ENCODE measurements around the gene KCTD13.

KCTD13 gene

GRCh38 chr16:29921034-29921385, 5.0 kb downstream of the KCTD13 start:
- Histone ChIP-seq H3K9me3 (ENCODE audit: insufficient read depth, low read length) (no peaks in the 10 kb centered on the region), H2AFZ (ENCODE audit: low read depth, low read length, severe bottlenecking) (no peak overlapping the region), H3K27ac (ENCODE audit: low read depth, low read length) (no peak overlapping the region), H4K20me1 (ENCODE audit: low read depth, low read length) (no peaks in the 10 kb centered on the region), H3K4me2 (ENCODE audit: low read depth, low read length, poor library complexity, severe bottlenecking) (no peak overlapping the region), H3K9ac (ENCODE audit: low read length) (no peak overlapping the region), H3F3A (ENCODE audit: insufficient read depth) (no peaks in the 10 kb centered on the region), H3K4me3 (ENCODE audit: insufficient read depth, low read length, poor library complexity, severe bottlenecking) (no peak overlapping the region), H3K27me3 (ENCODE audit: low read length) (no peaks in the 10 kb centered on the region), H3K9me2 (replicated peaks; ENCODE audit: insufficient read depth, low read length) (no peaks in the 10 kb centered on the region), H3K79me2 (ENCODE audit: insufficient read depth, low read length) (peaks cover 14% of the 10 kb centered on the region), H3K36me3 (ENCODE audit: low read length) (peaks cover 8% of the 10 kb centered on the region; the same call in 1 of the 2 replicates)
- TF ChIP-seq, protein P1, sequence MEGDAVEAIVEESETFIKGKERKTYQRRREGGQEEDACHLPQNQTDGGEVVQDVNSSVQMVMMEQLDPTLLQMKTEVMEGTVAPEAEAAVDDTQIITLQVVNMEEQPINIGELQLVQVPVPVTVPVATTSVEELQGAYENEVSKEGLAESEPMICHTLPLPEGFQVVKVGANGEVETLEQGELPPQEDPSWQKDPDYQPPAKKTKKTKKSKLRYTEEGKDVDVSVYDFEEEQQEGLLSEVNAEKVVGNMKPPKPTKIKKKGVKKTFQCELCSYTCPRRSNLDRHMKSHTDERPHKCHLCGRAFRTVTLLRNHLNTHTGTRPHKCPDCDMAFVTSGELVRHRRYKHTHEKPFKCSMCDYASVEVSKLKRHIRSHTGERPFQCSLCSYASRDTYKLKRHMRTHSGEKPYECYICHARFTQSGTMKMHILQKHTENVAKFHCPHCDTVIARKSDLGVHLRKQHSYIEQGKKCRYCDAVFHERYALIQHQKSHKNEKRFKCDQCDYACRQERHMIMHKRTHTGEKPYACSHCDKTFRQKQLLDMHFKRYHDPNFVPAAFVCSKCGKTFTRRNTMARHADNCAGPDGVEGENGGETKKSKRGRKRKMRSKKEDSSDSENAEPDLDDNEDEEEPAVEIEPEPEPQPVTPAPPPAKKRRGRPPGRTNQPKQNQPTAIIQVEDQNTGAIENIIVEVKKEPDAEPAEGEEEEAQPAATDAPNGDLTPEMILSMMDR (IDR thresholded peaks at IDR 0.05; ENCODE audit: insufficient read depth, low read length, poor library complexity, severe bottlenecking): no peak
- TF ChIP-seq EZH2phosphoT487 (conservative IDR thresholded peaks at IDR 0.05; ENCODE audit: low read length): no peak

DNA sequence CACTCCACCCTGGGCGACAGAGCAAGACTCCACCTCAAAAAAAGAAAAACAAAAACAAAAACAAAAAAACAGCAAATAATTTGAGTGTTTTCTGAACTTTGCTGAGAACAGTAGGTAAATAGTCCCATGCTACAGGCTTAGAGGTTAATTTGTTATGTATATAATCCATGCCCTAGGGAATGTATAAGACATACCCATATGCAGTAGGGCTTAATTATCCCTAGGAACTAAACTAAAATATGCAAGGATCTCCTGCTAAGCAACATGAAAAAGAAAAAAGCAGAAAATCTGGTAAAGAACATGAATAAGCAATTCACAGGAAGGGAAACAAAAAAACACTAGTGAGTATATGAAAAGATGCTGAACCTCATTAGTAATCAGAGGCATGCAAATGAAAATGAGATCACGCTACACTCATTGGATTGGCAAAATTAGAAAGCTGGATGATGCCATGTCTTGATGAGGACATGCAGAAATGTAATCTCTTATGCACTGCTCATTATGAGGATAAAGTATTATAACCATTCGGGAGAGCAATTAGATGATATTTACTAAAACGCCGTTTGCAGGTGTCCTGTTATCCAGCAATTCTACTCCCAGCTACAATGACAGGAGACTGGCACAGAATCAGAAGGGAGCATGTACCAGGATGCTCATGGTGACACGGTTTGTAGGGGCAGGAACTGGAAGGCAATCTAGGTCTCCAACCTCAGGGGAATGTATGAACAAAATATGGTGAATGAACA, 5.6 kb downstream of the KCTD13 start:
- no peaks in the 10 kb centered on the region for H3K9me2 ChIP-seq (replicated peaks; ENCODE audit: insufficient read depth, low read length)
- no peak for TF ChIP-seq EZH2phosphoT487 (conservative IDR thresholded peaks at IDR 0.05; ENCODE audit: low read length)
- TF ChIP-seq, protein P1 (IDR thresholded peaks at IDR 0.05; ENCODE audit: insufficient read depth, low read length, poor library complexity, severe bottlenecking): no peak
- H3K4me2 ChIP-seq (ENCODE audit: low read depth, low read length, poor library complexity, severe bottlenecking): no peak overlapping the region
- H3K4me3 ChIP-seq (ENCODE audit: insufficient read depth, low read length, poor library complexity, severe bottlenecking): no peak overlapping the region
- H3K27ac ChIP-seq (ENCODE audit: low read depth, low read length): no peak overlapping the region
- no peak overlapping the region for H2AFZ ChIP-seq (ENCODE audit: low read depth, low read length, severe bottlenecking)
- no peaks in the 10 kb centered on the region for H4K20me1 ChIP-seq (ENCODE audit: low read depth, low read length)
- peaks cover 10% of the 10 kb centered on the region for H3K79me2 ChIP-seq (ENCODE audit: insufficient read depth, low read length)
- H3K9me3 ChIP-seq (ENCODE audit: insufficient read depth, low read length): no peaks in the 10 kb centered on the region
- H3F3A ChIP-seq (ENCODE audit: insufficient read depth): no peaks in the 10 kb centered on the region
- H3K9ac ChIP-seq (ENCODE audit: low read length): no peak overlapping the region
- H3K36me3 ChIP-seq (ENCODE audit: low read length): peaks cover 8% of the 10 kb centered on the region; the same call in 1 of the 2 replicates
- no peaks in the 10 kb centered on the region for H3K27me3 ChIP-seq (ENCODE audit: low read length)

DNA sequence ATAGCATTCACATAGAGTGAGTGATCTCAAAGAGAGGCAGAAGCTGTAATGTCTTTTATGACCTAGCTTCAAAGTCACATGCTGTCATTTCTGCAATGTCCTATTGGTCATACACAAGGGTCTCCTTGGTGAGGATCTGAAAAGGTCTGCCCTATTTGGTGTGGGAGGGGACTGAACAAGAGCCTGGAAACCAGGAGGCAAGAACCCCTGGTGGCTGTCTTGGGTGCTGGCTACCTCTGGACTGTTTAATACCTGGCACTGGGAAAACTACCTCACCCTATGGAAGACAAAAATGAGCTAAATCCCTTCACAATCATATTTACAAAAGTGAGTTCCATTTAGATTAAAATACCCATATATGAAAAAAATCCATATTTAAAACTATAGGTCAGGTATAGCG, 9.0 kb downstream of the KCTD13 start:
- no peak overlapping the region for H3K27ac ChIP-seq (ENCODE audit: low read depth, low read length)
- H3F3A ChIP-seq (ENCODE audit: insufficient read depth): no peaks in the 10 kb centered on the region
- H3K4me3 ChIP-seq (ENCODE audit: insufficient read depth, low read length, poor library complexity, severe bottlenecking): no peak overlapping the region
- no peaks in the 10 kb centered on the region for H4K20me1 ChIP-seq (ENCODE audit: low read depth, low read length)
- H3K4me2 ChIP-seq (ENCODE audit: low read depth, low read length, poor library complexity, severe bottlenecking): no peak overlapping the region
- H3K9ac ChIP-seq (ENCODE audit: low read length): no peak overlapping the region
- no peak overlapping the region for H2AFZ ChIP-seq (ENCODE audit: low read depth, low read length, severe bottlenecking)
- no peaks in the 10 kb centered on the region for H3K27me3 ChIP-seq (ENCODE audit: low read length)
- TF ChIP-seq, protein P1 (IDR thresholded peaks at IDR 0.05; ENCODE audit: insufficient read depth, low read length, poor library complexity, severe bottlenecking): no peak
- no peak for TF ChIP-seq EZH2phosphoT487 (conservative IDR thresholded peaks at IDR 0.05; ENCODE audit: low read length)
- peaks cover 8% of the 10 kb centered on the region; the same call in 1 of the 2 replicates for H3K36me3 ChIP-seq (ENCODE audit: low read length)
- no peaks in the 10 kb centered on the region for H3K79me2 ChIP-seq (ENCODE audit: insufficient read depth, low read length)
- H3K9me2 ChIP-seq (replicated peaks; ENCODE audit: insufficient read depth, low read length): no peaks in the 10 kb centered on the region
- no peaks in the 10 kb centered on the region for H3K9me3 ChIP-seq (ENCODE audit: insufficient read depth, low read length)

Measured in SU-DHL-6 (cell line).